GM12878 (cell line): Measurements from ENCODE around the gene TXNL4A. TPM values are rescaled to one million over a fixed set of nuclear protein-coding genes. Genes with fewer than 3 reads are reported as not detected.

Source experiments
- ATAC-seq: fragments of 200-7000 bp; cut with Tn5 transposase; 3 replicates; pipeline ENCODE4 v1.9.1; 2020; ENCODE audit warnings: mild to moderate bottlenecking, moderate library complexity
- BruUV-seq: library from RNA; stranded (reverse); fragments of 400-500 nt; replicated peaks from 2 replicates; lab custom pipeline; 2021; lab: Mats Ljungman, UMichigan
- CTCF ChIA-PET: fragments of 300-600 bp; sonication (Branson Sonifier 250); formaldehyde crosslinking; extraction: SDS; loops from one replicate; lab custom pipeline; 2021; ENCODE audit warnings: inconsistent platforms; lab: Yijun Ruan, JAX
- POLR2A ChIA-PET: fragments of 350-600 bp; formaldehyde crosslinking; extraction: SDS; loops from one replicate; lab custom pipeline; 2021; ENCODE audit warnings: inconsistent platforms; lab: Charles Lee
- RAD21 ChIA-PET: fragments of 300-600 bp; sonication (Branson Sonifier 250); formaldehyde crosslinking; loops from one replicate; lab custom pipeline; 2023; ENCODE audit warnings: antibody characterized with exemption; ENCODE audit not compliant: unreplicated experiment; lab: Charles Lee
- SMC1A ChIA-PET: fragments of 300-600 bp; sonication (Branson Sonifier 250); formaldehyde crosslinking; loops from one replicate; lab custom pipeline; 2023; ENCODE audit not compliant: unreplicated experiment, uncharacterized antibody; lab: Charles Lee
- DNase-seq: peaks from one replicate; pipeline ENCODE4 v3.0.0-alpha.2; 2011; ENCODE audit warnings: low read depth, low spot score
- FAIRE-seq: peaks from 3 replicates; lab custom pipeline; 2011; peaks lifted over from hg19 to GRCh38; lab: Jason Lieb, UNC
- H2AFZ ChIP-seq: 2 replicates; pipeline ENCODE4 v1.6.0; 2011; ENCODE audit warnings: low read depth, low read length, control low read depth; ENCODE audit not compliant: control insufficient read depth
- H3K27ac ChIP-seq: 2 replicates; pipeline ENCODE4 v1.5.1; 2011; ENCODE audit warnings: control low read depth; ENCODE audit not compliant: control insufficient read depth, insufficient read depth
- H3K27me3 ChIP-seq, 2 experiments: replicated peaks in 1 of 2; 2 replicates each; pipeline versions ENCODE4 v1.6.0 to v1.6.1; 2011; ENCODE audit warnings: low read length in 1 of 2; ENCODE audit not compliant: control insufficient read depth in 2 of 2, insufficient read depth in 2 of 2
- H3K36me3 ChIP-seq, 2 experiments: 2 replicates each; pipeline ENCODE4 v1.5.1; 2011; ENCODE audit warnings: low read length in 1 of 2; ENCODE audit not compliant: control insufficient read depth in 2 of 2, insufficient read depth in 2 of 2
- H3K4me1 ChIP-seq: 2 replicates; pipeline ENCODE4 v1.6.1; 2011; ENCODE audit warnings: mild to moderate bottlenecking, low read length, moderate library complexity, mixed read lengths; ENCODE audit not compliant: control insufficient read depth, insufficient read depth
- H3K4me2 ChIP-seq: 2 replicates; pipeline ENCODE4 v1.6.0; 2011; ENCODE audit warnings: control low read depth; ENCODE audit not compliant: control insufficient read depth, insufficient read depth
- H3K4me3 ChIP-seq: fragments of 200-600 bp; sonication (generic); 2 replicates; pipeline ENCODE4 v1.5.1; 2016
- H3K79me2 ChIP-seq: 2 replicates; pipeline ENCODE4 v1.6.0; 2011; ENCODE audit warnings: low read length; ENCODE audit not compliant: control insufficient read depth, insufficient read depth
- H3K9ac ChIP-seq: 2 replicates; pipeline ENCODE4 v1.8.0; 2011; ENCODE audit warnings: low read length, control low read depth, mixed read lengths; ENCODE audit not compliant: control insufficient read depth, insufficient read depth
- H3K9me3 ChIP-seq: replicated peaks from 3 replicates; pipeline ENCODE4 v1.5.1; 2011; ENCODE audit warnings: mild to moderate bottlenecking, low read length; ENCODE audit not compliant: control insufficient read depth, insufficient read depth
- H4K20me1 ChIP-seq: 2 replicates; pipeline ENCODE4 v1.6.0; 2011; ENCODE audit not compliant: control insufficient read depth, insufficient read depth
- ESRRA ChIP-seq: IDR thresholded peaks from 2 replicates; pipeline ENCODE4 v1.6.1; 2012; ENCODE audit warnings: mild to moderate bottlenecking, low read length, improper control_type of control experiment
- NFXL1 ChIP-seq: fragments of 450-650 bp; IDR thresholded peaks from 2 replicates; pipeline ENCODE4 v1.6.1; 2017; ENCODE audit warnings: antibody characterized with exemption, mild to moderate bottlenecking, borderline replicate concordance
- NR2C2 ChIP-seq: IDR thresholded peaks from 2 replicates; pipeline ENCODE4 v1.6.1; 2011; ENCODE audit warnings: borderline replicate concordance, low read depth; ENCODE audit not compliant: control insufficient read depth, insufficient read length
- REST ChIP-seq: IDR thresholded peaks from 2 replicates; pipeline ENCODE4 v1.6.1; 2012; ENCODE audit warnings: mild to moderate bottlenecking, low read depth, low read length
- SPI1 ChIP-seq: IDR thresholded peaks from 2 replicates; pipeline ENCODE4 v1.6.1; 2011; ENCODE audit warnings: low read depth, mild to moderate bottlenecking, low read length, moderate library complexity, borderline replicate concordance; ENCODE audit not compliant: insufficient read depth
- TAF1 ChIP-seq: IDR thresholded peaks from 2 replicates; pipeline ENCODE4 v1.6.1; 2011; ENCODE audit warnings: mild to moderate bottlenecking, low read depth, low read length, borderline replicate concordance
- TARDBP ChIP-seq: IDR thresholded peaks from 2 replicates; pipeline ENCODE4 v1.6.1; 2016; ENCODE audit warnings: borderline replicate concordance
- WGBS: methylation state at CpG from one replicate; pipeline ENCODE4 v1.1.6; 2016; ENCODE audit warnings: low lambda C conversion rate; ENCODE audit not compliant: insufficient replicate concordance, insufficient coverage; ENCODE audit errors: missing lambda C conversion rate; 5-methylcytosine and 5-hydroxymethylcytosine counted together
- in situ Hi-C: fragments of 300-500 bp; cut with MboI; formaldehyde crosslinking; loops from 9 replicates; pipeline ENCODE4 v1.14.3; 2018; ENCODE audit warnings: mixed read lengths
- intact Hi-C: fragments of 100-400 bp; cut with micrococcal nuclease; formaldehyde crosslinking; loops from one replicate; pipeline ENCODE4 v1.14.2; 2022; ENCODE audit not compliant: unreplicated experiment
- polyA plus RNA-seq, 11 experiments: library from polyadenylated mRNA; depleted of rRNA in 4 of 11; unstranded in 6 of 11; stranded (reverse) in 5 of 11; fragments of >200 nt; fragmentation: Nextera tagmentation in 4 of 11; fragmentation: Illumina TruSeq in 1 of 11; extraction: Ambion mirVana in 4 of 11; extraction: Trizol in 1 of 11; gene quantifications; 1 replicate in 1 of 11; 2 replicates in 10 of 11; pipeline versions ENCODE4 v1.2.1 to v1.2.3, GENCODE V29; 2011 to 2016; ENCODE audit warnings: inconsistent platforms in 2 of 11, missing spikeins in 2 of 11, low read depth in 1 of 11
- total RNA-seq, 4 experiments: library from RNA; depleted of rRNA in 3 of 4; stranded (reverse); fragments of >200 nt in 3 of 4; fragmentation: Illumina TruSeq in 1 of 4; extraction: Trizol in 1 of 4; gene quantifications; 2 replicates each; pipeline versions ENCODE4 v1.2.1 to v1.2.3, GENCODE V29; 2013 to 2021

TXNL4A gene
- total and polyA plus RNA-seq, 10 of the 15 experiments (the other 5 are each of a cell fraction or from before 2014, with no cell fraction given): 38.4 to 329 (median 128) TPM

DNA sequence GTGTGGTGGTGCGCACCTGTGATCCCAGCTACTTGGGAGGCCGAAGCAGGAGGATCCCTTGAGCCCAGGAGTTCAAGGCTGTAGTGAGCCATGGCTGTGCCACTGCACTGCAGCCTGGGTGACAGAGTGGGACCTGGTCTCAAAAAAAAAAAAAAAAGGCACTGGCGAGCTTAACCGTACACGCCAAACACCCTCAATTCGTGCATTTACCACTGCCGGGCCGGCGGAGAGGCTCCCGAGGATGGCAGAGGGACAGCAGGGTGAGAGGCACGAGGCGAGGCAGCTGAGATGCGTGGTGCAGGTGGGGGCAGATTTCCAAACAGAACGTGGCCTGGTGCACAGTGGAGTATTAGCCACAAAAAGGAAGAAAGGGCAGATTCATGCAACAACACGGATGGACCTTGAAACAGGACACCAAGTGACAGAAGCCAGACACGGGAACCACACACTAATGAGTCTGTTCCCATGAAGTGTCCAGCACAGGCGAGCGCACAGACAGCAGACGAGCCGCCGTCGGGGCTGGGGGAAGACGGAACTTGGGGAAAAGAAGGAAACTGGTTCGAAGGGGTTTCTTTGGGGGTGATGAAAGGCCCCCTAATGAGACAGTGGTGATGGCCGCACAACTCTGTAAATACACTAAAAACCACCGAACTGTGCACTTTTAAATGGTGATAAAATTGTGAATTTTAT is 64.3 kb downstream of the TXNL4A start (continued):
- TF ChIP-seq REST: no peak

DNA sequence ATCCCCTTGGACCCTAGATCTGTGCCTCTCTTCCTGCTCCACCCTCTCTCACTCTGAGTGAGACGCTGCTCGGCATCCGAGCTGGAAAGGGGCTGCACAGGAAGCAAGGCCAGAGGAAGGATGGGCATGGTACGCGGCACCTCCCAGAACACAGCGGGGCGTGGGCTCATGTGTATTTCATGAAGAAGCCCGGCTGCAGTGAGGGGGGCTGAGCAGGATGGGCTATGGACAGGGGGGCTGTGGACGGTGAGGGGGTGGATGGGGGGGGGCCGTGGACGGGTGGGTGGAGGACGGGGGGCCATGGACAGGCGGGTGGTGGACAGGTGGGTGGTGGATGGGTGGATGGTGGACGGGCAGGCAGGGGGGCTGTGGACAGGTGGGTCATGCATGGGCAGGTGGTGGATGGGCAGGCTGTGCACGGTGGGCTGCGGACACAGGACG is 65.4 kb downstream of the TXNL4A start:
- CTCF ChIA-PET: no interaction called here
- Histone ChIP-seq H3K4me2 (no peak overlapping the region), H3K36me3 (peaks cover 0 to 12% of the 10 kb centered on the region in 2 experiments; a peak in 3 of 4 replicates), H3K4me3 (no peak overlapping the region), H2AFZ (no peak overlapping the region), H3K9me3 (peaks cover 4% of the 10 kb centered on the region; the same call in 2 of the 3 replicates), H3K27ac (no peak overlapping the region), H3K9ac (no peak overlapping the region), H3K27me3 (no peaks in the 10 kb centered on the region), H4K20me1 (no peaks in the 10 kb centered on the region), H3K4me1 (no peaks in the 10 kb centered on the region), H3K79me2 (no peaks in the 10 kb centered on the region)
- RAD21 ChIA-PET: no interaction called here
- ATAC-seq (no peak), DNase-seq (no peak), FAIRE-seq (no peak)
- SMC1A ChIA-PET: no interaction called here
- 88% methylated on average over 9 of the region's 17 CpGs for WGBS
- no peak for TF ChIP-seq TARDBP
- no peak for TF ChIP-seq NR2C2
- TF ChIP-seq ESRRA: no peak
- no peak for TF ChIP-seq NFXL1
- no peak for TF ChIP-seq TAF1
- TF ChIP-seq SPI1: no peak
- intact Hi-C loops (no loop called here), in situ Hi-C loops (no loop called here)
- POLR2A ChIA-PET: no interaction called here
- no TSS peak for BruUV-seq
